NCI-H460 (cell line): ENCODE data around the gene HSH2D. TPM values are rescaled to one million over a fixed set of nuclear protein-coding genes. Genes with fewer than 3 reads are reported as not detected.

Experiments used
- DNase-seq: peaks from one replicate; pipeline ENCODE4 v3.0.0-alpha.2; 2016; ENCODE audit warnings: low read depth; ENCODE audit errors: extremely low read depth
- total RNA-seq: library from RNA; depleted of rRNA; stranded (reverse); fragments of >200 nt; shearing (Covaris generic); gene quantifications from 2 replicates; pipeline ENCODE4 v1.2.3, GENCODE V29; 2014

The HSH2D gene
- total RNA-seq, 1 experiment from 2014 or later: not detected

- no peak for DNase-seq
Observed at GRCh38 chr19:16190198-16190597, 46.7 kb downstream of the HSH2D start.

GRCh38 chr19:16190736-16191135 lies 47.3 kb downstream of the HSH2D start:
- DNase-seq: no peak

- DNase-seq: no peak
Observed at GRCh38 chr19:16191216-16191908, 47.9 kb downstream of the HSH2D start.

GRCh38 chr19:16193466-16193865 lies 50.0 kb downstream of the HSH2D start:
- DNase-seq: no peak

GRCh38 chr19:16197188-16197621 lies 53.7 kb downstream of the HSH2D start:
- DNase-seq: no peak

GRCh38 chr19:16197622-16198369 lies 54.3 kb downstream of the HSH2D start, which contains the start of gene AP1M1:
Gene AP1M1 (plus strand): TSS chr19:16197911. CDS start chr19:16198027, 116 bp downstream.
- peak; percentile 96 for DNase-seq

GRCh38 chr19:16198370-16198651 lies 54.8 kb downstream of the HSH2D start:
- no peak for DNase-seq

GRCh38 chr19:16199275-16199932 lies 55.9 kb downstream of the HSH2D start:
- DNase-seq: no peak

GRCh38 chr19:16200038-16201010 lies 56.8 kb downstream of the HSH2D start:
- DNase-seq: no peak

GRCh38 chr19:16201011-16201391 lies 57.5 kb downstream of the HSH2D start:
- DNase-seq: no peak

- no peak for DNase-seq
Observed at GRCh38 chr19:16202320-16203255, 59.1 kb downstream of the HSH2D start.

- no peak for DNase-seq
Observed at GRCh38 chr19:16203256-16204004, 59.9 kb downstream of the HSH2D start.

GRCh38 chr19:16204005-16204294 lies 60.5 kb downstream of the HSH2D start:
- DNase-seq: no peak

- no peak for DNase-seq
Observed at GRCh38 chr19:16205205-16206045, 61.9 kb downstream of the HSH2D start.

GRCh38 chr19:16206046-16206605 lies 62.6 kb downstream of the HSH2D start:
- DNase-seq: no peak

GRCh38 chr19:16206637-16207036 lies 63.2 kb downstream of the HSH2D start:
- no peak for DNase-seq

GRCh38 chr19:16207063-16207462 lies 63.6 kb downstream of the HSH2D start:
- no peak for DNase-seq
